GM21526 (cell line): ENCODE measurements around the gene SLC23A2.
"Not testable (repeated sequence)": the region's sequence is repeated elsewhere in the genome, so short reads cannot be mapped to it uniquely, and the experiment has no call there.

Source experiments
- ATAC-seq: cut with Tn5 transposase; IDR thresholded peaks from one replicate; pipeline ENCODE4 v1.9.1; 2021; ENCODE audit warnings: moderate library complexity; ENCODE audit not compliant: unreplicated experiment, low FRiP score

The SLC23A2 gene

DNA sequence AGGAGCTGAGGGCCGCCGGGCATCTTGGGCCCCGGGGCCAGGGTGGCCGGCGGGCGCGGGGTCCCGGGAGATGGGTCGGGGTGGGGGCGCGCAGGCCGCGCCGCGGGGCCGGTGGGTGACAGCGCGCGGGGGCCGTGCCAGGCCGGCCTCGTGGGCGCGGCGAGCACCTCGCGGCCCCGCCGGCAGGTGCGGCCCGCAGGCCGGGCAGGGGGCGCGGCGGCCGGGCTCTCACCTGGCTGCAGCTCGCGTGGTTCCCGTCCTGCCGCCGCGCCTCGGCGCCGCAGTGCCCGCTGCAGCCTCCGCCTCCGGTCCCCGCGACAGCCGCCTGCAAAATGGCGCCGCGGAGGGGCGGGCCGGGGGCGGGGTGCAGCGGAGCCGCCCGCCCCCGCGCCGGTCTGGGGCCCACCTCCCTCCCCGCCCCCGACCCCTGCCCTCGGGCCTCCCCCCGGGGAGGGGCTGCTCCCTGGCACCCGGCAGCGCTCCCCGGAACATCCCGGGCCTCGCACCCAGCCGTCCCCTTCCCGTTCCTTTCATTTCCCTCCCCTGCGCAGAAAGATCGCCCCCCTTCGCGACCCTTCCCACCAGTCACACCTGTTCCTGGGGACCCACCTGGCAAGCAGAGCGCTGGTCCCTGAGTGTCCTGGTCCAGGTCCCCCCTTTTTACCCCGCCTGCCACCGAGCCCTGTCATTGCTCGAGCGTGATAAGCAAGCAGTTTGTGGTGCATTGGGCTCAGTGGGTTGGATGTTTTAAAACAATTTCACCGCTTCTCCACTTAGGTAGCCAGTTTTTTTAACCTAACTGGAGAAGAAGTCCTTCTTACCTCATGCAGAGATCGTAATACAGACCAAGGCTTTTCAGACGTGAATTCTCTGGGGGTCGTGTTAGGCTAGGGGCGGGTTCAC, at the start of gene SLC23A2:
SLC23A2 (minus strand) TSS at position 337 of the 903 bp plus-strand sequence. CDS start 68,948 bp downstream, outside the sequence.
- no peak for ATAC-seq

DNA sequence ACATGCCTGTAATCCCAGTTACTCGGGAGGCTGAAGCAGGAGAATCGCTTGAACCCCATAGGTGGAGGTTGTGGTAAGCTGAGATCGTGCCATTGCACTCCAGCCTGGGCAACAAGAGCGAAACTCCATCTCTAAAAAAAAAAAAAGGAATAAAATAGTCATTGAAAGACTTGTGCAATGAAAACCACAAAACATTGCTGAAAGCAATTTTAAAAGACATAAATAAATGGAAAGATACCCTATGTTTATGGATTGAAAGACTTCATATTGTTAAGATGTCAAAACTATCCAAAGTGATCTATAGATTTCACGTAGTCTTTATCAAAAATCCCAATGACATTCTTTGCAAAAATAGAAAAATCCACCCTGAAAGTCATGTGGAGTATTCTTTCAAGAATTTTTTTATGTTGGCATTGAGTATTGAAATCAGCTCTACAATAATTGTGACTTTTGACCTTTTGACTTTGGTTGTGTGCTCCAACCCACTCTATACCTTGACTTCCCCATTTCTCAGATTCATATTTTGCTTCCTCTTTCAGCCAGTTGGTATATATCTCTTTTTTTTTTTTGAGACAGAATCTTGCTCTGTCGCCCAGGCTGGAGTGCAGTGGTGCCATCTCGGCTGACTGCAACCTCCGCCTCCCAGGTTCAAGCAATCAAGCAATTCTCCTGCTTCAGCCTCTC, 45.5 kb upstream of the SLC23A2 start:
- ATAC-seq: no peak

DNA sequence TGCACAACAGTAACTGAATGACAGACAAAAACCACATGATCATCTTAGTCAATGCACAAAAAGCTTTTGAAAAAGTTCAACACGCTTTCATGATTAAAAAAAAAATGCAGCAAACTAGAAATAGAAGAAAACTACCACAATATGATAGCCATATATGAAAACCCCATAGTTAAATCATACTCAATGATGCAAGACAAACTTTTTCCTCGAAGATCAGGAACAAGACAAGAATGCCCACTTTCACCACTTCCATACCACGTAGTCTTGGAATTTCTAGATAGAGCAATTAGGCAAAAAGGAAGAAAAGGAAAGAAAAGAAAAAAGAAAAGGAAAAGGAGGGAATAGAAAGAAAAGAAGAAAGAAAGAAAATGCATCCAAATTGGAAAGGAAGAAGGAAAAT, 44.6 kb upstream of the SLC23A2 start:
- ATAC-seq: no peak

DNA sequence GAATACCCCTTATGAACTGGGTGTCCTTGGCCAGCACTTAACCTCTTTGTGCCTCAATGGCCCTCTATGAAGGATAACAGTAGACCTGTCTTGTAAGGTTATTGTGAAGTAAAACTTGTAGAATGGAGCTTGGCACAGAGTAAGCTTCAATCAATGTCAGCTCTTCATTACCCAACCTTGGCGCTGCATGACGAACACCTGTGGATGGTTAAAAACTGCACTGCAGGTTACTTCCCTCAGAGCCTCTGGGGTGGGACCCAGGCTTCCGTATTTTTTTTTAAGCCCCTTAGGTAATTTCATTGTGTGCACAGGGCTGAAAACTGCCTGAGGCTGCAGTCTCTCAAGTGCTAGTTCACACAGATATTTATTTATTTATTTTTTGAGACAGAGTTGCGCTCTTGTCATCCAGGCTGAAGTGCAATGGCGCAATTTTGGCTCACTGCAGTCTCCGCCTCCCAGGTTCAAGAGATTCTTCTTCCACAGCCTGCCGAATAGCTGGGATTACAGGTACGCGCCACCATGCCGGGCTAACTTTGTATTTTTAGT, 42.8 kb upstream of the SLC23A2 start:
- no peak for ATAC-seq

DNA sequence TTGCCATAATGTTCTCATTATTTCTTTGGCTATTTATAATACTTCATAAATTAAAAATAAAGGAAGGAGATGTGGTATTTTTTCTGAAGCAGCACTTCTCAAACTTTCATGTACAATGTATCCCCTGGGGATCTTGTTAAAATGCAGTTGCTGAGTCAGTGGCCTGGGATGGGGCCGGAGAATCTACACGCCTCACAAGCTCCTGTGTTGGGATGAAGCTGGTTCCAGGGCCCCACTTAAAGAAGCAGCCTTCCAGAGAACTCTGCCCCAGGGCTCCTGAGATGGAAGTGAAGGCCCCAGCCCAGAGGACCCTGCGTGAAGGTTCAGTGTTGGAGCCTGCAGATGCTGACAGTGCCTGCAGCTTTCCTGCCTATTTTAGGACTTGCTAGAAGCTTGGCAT, 40.1 kb upstream of the SLC23A2 start:
- ATAC-seq: no peak

DNA sequence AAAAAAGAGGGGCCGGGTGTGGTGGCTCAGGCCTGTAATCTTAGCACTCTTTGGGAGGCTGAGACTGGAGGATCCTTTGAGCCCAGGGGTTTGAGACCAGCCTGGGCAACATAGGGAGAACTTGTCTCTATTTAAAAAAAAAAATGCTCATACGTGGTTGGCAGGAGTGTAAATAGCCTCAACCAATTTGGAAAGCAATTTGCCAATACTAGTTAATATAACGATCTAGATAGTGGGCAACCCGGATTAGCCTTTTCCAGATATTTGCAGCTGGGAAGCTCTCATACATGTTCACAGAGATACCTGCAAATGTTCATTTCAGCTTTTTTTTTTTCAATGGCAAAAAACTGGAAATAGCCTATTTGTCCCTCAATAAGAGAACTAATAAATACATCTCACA, 39.0 kb upstream of the SLC23A2 start:
- ATAC-seq: no peak

DNA sequence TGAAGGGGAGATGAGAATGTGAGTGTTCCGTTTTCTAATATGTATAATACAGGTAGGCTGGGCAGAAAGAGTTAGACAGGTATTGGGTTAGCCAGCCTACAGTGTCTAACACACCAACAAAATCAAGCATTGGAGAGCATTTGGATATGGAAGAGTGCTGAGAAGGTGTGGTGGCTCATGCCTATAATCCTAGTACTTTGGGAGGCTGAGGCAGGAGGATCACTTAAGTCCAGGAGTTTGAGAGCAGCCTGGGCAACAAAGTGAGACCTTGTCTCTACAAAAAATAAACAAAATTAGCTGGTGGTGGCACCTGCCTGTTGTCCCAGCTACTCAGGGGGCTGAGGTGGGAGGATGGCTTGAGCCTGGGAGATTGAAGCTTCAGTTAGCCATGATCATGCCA, 38.6 kb upstream of the SLC23A2 start:
- no peak for ATAC-seq

DNA sequence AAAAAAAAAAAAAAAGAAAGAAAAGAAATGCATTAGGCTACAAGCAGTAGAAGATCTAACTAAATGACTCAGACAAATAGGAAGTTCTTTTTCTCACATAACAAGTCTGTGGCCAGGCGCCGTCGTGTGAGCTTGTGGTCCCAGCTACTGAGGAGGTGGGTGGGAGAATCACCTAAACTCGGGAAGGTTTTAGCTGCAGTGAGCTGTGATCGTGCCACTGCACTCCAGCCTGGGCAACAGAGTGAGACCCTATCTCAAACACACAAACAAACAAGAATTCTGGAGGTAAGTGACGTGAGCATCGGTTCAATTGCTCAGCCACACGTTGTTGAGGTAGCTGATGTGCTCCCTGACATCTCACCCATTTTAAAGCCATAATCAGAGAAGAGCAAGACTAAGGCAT, 37.9 kb upstream of the SLC23A2 start:
- ATAC-seq: no peak

DNA sequence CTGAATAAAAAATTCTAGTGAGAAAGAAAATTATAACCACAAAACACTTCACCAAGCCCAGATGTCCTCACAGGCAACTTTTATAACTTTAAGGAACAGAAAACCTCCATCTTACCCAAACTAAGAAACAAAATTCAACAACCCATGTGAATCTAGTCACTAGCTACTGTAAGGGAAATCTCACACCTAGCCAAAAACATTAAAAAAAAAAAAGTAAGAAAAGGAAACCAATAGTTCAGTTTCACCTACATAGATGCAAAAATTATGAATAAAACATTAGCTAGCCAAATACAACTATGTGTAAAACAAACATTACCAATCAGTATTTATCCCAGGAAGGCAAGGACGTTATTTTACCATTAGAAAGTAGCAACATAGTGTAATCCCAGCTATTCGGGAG, 35.5 kb upstream of the SLC23A2 start:
- ATAC-seq: no peak

DNA sequence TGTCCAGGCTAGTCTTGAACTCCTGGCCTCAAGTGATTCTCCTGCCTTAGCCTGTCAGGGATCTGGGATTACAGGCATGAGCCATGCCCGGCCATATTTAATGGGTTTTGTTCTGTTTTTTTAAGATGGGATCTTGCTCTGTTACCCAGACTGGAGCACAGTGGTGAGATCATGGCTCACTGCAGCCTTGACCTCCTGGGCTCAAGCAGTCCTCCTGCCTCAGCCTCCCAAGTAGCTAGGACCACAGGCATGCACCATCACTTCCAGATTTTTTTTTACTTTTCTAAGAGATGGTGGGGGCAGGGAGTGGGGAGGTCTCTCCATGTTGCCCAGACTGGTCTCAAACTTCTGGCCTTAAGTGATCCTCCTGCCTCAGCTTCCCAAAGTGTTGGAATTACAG, 34.2 kb upstream of the SLC23A2 start:
- not testable (repeated sequence) for ATAC-seq

DNA sequence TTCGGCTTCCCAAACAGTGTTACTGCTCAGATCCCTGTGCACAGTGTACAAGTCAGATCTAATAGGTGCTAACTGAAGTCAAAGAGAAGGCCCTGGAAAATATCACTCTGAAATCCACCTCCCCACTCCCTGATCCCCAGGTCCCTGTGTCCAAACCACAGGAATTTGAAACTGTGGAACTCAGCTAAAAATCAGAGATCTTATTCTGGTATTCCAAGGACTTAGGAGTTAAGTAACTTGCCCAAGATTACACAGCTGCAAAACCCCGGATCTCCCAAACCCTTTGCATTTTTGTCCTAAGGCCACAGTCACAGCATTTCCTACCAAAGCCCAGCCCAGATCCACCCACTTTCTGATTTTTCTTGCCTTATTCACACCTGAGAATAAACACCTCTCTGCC, 32.3 kb upstream of the SLC23A2 start:
- no peak for ATAC-seq

DNA sequence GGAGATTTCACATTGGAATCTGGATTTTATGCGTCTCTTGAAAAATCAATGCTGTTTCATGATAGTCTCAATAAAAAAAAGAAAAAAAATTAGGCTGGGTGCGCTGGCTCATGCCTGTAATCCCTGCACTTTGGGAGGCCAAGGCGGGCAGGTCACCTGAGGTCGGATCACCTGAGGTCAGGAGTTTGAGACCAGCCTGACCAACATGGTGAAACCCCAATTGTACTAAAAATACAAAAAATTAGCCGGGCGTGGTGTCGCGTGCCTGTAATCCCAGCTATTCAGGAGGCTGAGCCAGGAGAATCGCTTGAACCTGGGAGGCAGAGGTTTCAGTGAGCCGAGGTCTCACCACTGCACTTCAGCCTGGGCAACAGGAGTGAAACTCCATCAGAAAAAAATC, 30.4 kb upstream of the SLC23A2 start:
- ATAC-seq: not testable (repeated sequence)

DNA sequence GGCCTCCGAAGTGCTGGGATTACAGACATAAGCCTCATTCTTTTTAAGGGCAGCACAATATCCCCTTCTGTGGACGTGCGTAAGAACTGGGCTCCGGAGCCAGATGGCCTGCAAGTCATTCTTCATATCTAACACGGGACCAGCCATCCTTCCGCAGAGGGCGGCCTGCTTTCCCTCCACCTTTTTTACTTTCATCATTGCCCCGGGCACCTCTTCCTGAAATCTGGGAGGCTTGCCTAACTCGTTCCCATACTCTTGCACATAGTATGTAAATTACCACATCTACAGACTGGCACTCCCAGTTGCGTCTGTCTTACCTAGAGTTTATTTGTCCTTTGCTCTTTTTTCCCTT, 29.9 kb upstream of the SLC23A2 start:
- ATAC-seq: no peak

DNA sequence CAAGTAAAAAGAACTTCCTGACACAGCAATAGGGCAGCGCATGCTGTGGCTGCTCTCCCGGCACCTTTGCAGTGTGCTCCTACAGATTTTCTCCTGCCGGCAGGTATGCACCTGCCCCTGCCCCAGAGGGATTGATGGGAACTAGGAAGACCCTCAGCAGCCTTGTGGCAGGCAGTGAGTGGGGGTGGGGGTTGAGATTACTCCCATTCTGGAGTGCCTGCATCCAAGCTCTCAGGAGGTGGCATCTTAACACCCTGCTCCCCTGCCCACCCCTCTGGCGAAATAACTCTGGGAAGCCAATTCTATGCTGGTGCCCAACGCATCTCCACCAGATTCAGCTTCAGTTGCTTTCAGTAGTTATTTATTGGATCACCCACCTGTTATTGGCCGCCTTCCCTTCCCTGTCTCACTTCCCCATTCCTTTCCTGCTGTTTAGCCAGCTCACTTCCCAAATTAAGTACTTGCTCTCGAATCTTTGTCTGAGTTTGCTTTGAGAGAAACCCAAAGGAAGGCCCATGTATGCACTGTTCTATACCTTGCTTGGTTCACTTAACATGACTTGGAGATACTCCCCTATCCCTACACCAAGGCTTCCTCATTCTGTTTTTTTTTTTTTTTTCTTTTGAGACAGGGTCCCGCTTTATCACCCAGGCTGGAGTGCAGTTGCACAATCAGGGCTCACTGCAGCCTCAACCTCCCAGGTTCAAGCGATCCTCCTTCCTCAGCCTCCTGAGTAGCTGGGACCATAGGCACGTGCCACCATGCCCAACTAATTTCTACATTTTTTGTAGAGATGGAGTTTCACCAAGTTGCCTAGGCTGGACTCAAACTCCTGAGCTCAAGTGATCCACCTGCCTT, 29.3 kb upstream of the SLC23A2 start:
- no peak for ATAC-seq

DNA sequence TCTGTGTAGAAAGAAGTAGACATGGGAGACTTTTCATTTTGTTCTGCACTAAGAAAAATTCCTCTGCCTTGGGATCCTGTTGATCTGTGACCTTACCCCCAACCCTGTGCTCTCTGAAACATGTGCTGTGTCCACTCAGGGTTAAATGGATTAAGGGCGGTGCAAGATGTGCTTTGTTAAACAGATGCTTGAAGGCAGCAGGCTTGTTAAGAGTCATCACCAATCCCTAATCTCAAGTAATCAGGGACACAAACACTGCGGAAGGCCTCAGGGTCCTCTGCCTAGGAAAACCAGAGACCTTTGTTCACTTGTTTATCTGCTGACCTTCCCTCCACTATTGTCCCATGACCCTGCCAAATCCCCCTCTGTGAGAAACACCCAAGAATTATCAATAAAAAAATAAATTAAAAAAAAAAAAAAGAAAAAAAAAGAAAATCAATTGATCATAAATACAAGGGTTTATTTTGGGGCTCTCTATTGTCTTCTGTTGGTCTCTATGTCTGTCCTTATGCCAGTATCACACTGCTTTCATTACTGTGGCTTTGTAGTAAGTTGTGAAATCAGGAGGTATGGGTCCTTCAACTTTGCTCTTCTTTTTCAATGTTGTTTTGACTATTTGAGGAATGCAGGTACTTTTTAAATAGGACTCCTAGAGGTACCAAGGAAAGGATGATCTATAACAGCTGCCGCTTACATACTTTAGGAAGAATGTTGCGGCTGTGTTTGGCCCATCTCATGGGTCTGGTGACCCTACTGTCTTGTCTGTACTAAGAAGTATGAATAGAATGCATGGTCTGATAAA, 27.1 kb upstream of the SLC23A2 start:
- ATAC-seq: not testable (repeated sequence)

DNA sequence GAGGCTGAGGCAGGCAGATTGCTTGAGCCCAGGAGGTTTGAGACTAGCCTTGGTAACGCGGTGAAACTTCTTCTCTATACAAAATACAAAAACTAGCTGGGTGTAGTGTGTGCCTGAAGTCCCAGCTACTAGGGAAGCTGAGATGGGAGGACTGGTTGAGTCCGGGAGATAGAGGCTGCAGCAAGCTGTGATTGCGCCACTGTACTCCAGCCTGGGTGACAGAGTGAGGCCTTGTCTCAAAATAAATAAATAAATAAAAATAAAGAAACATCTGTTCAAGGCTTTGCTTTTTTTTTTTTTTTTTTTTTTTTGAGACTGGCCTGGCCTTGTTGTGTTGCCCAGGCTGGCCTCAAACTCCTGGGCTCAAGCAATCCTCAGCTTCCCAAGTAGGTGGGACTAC, 23.7 kb upstream of the SLC23A2 start:
- no peak for ATAC-seq

DNA sequence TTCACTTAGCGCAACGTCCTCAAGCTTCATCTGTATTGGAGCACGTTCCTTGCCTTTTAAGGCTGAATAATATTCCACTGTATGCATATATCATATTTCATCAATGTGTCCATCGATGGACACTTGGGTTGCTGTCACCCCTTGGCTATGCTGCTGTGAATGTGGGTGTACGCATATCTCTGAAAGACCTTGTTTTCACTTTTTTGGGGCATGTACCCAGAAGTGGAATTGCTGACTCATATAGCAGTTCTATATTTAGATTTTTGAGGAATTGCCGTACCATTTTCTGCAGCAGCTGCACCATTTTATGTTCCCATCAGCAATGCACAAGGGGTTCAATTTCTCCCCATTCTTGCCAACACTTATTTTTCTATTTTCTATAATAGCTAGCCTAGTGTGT, 22.8 kb upstream of the SLC23A2 start:
- ATAC-seq: no peak

DNA sequence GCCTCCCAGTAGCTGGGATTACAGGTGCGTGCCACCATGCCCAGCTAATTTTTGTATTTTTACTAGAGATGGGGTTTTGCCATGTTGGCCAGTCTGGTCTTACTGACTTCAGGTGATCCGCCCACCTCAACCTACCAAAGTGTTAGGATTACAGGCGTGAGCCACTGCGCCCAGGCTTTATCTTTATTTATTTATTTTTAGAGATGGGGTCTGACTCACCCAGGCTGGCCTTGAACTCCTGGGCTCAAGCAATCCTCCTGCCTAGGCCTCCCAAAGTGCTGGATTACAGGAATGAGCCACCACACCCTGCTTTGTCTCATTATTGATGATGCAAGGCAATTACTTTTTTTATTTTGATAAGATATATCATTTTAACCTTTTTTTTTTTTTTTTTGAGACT, 21.9 kb upstream of the SLC23A2 start:
- ATAC-seq: not testable (repeated sequence)

DNA sequence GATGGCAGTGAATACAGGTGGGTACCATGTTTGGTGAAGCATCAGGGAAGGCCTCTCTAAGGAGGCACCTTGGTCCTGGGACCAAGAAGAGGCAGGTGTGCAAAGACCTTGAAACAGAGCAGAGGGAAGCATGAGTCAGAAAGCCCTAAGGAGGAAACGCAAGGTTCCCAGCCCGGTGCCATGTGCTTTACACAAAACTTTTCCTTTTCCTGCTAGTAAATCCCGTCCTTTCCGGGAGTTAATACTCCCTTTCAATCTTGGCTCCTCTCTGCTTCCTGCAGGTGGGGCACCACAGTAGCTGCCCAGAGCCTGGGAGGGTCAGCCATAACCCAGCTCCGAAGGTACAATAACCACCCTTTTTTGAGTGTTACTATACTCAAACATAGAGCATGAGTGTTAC, 19.4 kb upstream of the SLC23A2 start:
- ATAC-seq: no peak
